Measurements from ENCODE around the gene EVX2. TPM values are rescaled to one million over a fixed set of nuclear protein-coding genes. Genes with fewer than 3 reads are reported as not detected.
A peak's percentile ranks its signal among the peaks of the same experiment; 100 is the strongest.

Gene EVX2
- total RNA-seq, 2 experiments from 2014 or later: not detected

- no peak for ATAC-seq
- Mint-ChIP-seq H3K36me3 (ENCODE audit: low read depth) (no peaks in the 10 kb centered on the region), H3K27ac (peak overlapping the region; percentile 57), H3K9me3 (no peaks in the 10 kb centered on the region), H3K4me3 (peak overlapping the region; percentile 15), H3K4me1 (ENCODE audit: low read depth) (peaks cover 28% of the 10 kb centered on the region), H3K27me3 (peaks cover 79% of the 10 kb centered on the region)
- ChIA-PET CTCF (interaction anchor here (0.6 to 9.8 kb wide), 16 partner anchors 9 to 1033 kb away, joined by 3 to 95 read pairs (median 15); partner anchors contain the start of genes HOXD10 and HOXD4), POLR2A (interaction anchor here (0.5 to 0.6 kb wide), 3 partner anchors 13 to 860 kb away, joined by 3 read pairs; no protein-coding TSS in a partner anchor)
- no peak for DNase-seq
- no peak for TF ChIP-seq CTCF (IDR thresholded peaks at IDR 0.05)
- intact Hi-C loops (cut with micrococcal nuclease): loop anchor here (5.0 kb wide), 2 partner anchors 524 to 1019 kb away; no protein-coding TSS in a partner anchor
Observed at GRCh38 chr2:176128172-176128981, 44.6 kb upstream of the EVX2 start.

GRCh38 chr2:176127774-176128072 is 44.0 kb upstream of the EVX2 start:
- CTCF ChIA-PET: interaction anchor here (0.6 to 9.8 kb wide), 29 partner anchors 9 to 1034 kb away, joined by 3 to 95 read pairs (median 8); partner anchors contain the start of genes HOXD10 and HOXD4
- no peak for TF ChIP-seq CTCF (IDR thresholded peaks at IDR 0.05)

GRCh38 chr2:176126929-176127773 is 43.4 kb upstream of the EVX2 start:
- peak; percentile 90 for TF ChIP-seq CTCF (IDR thresholded peaks at IDR 0.05)
- ATAC-seq (no peak), DNase-seq (peak; percentile 81)
- peaks cover 26% of the 10 kb centered on the region for H3K4me1 Mint-ChIP-seq (ENCODE audit: low read depth)
- H3K27me3 Mint-ChIP-seq: peaks cover 71% of the 10 kb centered on the region
- no peaks in the 10 kb centered on the region for H3K36me3 Mint-ChIP-seq (ENCODE audit: low read depth)
- H3K4me3 Mint-ChIP-seq: no peak overlapping the region
- intact Hi-C loops (cut with micrococcal nuclease): loop anchor here (5.0 kb wide), 2 partner anchors 525 to 1020 kb away; no protein-coding TSS in a partner anchor
- H3K27ac Mint-ChIP-seq: no peak overlapping the region
- POLR2A ChIA-PET: interaction anchor here (0.6 to 1.1 kb wide), 4 partner anchors 264 to 861 kb away, joined by 3 read pairs; no protein-coding TSS in a partner anchor
- no peaks in the 10 kb centered on the region for H3K9me3 Mint-ChIP-seq
- CTCF ChIA-PET: interaction anchor here (0.6 to 9.8 kb wide), 53 partner anchors 9 to 1038 kb away, joined by 3 to 95 read pairs (median 4); partner anchors contain the start of genes EVX2, HOXD10 and HOXD4

More at GRCh38 chr2:176127774-176128072, 44.0 kb upstream of the EVX2 start:
- no peak for DNase-seq
- H3K27ac Mint-ChIP-seq: no peak overlapping the region
- peaks cover 28% of the 10 kb centered on the region for H3K4me1 Mint-ChIP-seq (ENCODE audit: low read depth)
- H3K36me3 Mint-ChIP-seq (ENCODE audit: low read depth): no peaks in the 10 kb centered on the region
- intact Hi-C loops (cut with micrococcal nuclease): loop anchor here (5.0 kb wide), 2 partner anchors 525 to 1020 kb away; no protein-coding TSS in a partner anchor
- no peak overlapping the region for H3K4me3 Mint-ChIP-seq
- POLR2A ChIA-PET: interaction anchor here (0.6 kb wide), 2 partner anchors 263 to 860 kb away, joined by 3 read pairs; no protein-coding TSS in a partner anchor
- ATAC-seq: no peak
- H3K27me3 Mint-ChIP-seq: peaks cover 73% of the 10 kb centered on the region
- no peaks in the 10 kb centered on the region for H3K9me3 Mint-ChIP-seq

- Mint-ChIP-seq H3K4me3 (no peak overlapping the region), H3K4me1 (ENCODE audit: low read depth) (peaks cover 22% of the 10 kb centered on the region), H3K36me3 (ENCODE audit: low read depth) (no peaks in the 10 kb centered on the region), H3K27ac (no peak overlapping the region), H3K9me3 (no peaks in the 10 kb centered on the region), H3K27me3 (peaks cover 69% of the 10 kb centered on the region)
- ChIA-PET POLR2A (no interaction called here), CTCF (interaction anchor here (0.9 to 9.8 kb wide), 13 partner anchors 10 to 1023 kb away, joined by 3 to 95 read pairs (median 18); partner anchors contain the start of gene HOXD10)
- TF ChIP-seq CTCF (IDR thresholded peaks at IDR 0.05): no peak
- DNase-seq: no peak
- no peak for ATAC-seq
- intact Hi-C loops (cut with micrococcal nuclease): loop anchor here (5.0 kb wide), 2 partner anchors 527 to 1022 kb away; no protein-coding TSS in a partner anchor
Observed at GRCh38 chr2:176125772-176126054, 42.0 kb upstream of the EVX2 start.
